ENCODE data around the gene SLF2.

GRCh38 chr10:100988166-100988565 lies 75.4 kb downstream of the SLF2 start:
- no peak for TF ChIP-seq EGR1 (IDR thresholded peaks at IDR 0.05; ENCODE audit: low read depth in 2 of 2)
- TF ChIP-seq SP1 (IDR thresholded peaks at IDR 0.05), result no peak
- no peak for TF ChIP-seq RAD21 (IDR thresholded peaks at IDR 0.05)
- TF ChIP-seq CTCF (IDR thresholded peaks at IDR 0.05; ENCODE audit: low read depth, low read length, missing input control), result no peak

Data from liver (tissue), 3 donors.